Fibroblast of skin of right quadriceps (primary cell): ENCODE data around the gene IGSF5.
"Not testable (repeated sequence)": the region's sequence is repeated elsewhere in the genome, so short reads cannot be mapped to it uniquely, and the experiment has no call there.

Experiments
- DNase-seq: peaks from one replicate; pipeline ENCODE4 v3.0.0-alpha.2; 2013

The IGSF5 gene

GRCh38 chr21:39744883-39745282, at the start of gene IGSF5:
TSS of gene IGSF5 (plus strand) at chr21:39745183. CDS start at chr21:39745510, 327 bp downstream.
- DNase-seq: not testable (repeated sequence)

- no peak for DNase-seq
Observed at GRCh38 chr21:39696196-39696595, 48.8 kb upstream of the IGSF5 start.

- no peak for DNase-seq
Observed at GRCh38 chr21:39696618-39697017, 48.4 kb upstream of the IGSF5 start.

- no peak for DNase-seq
Observed at GRCh38 chr21:39700318-39700717, 44.7 kb upstream of the IGSF5 start.

GRCh38 chr21:39703578-39703977, 41.4 kb upstream of the IGSF5 start:
- DNase-seq: no peak

- DNase-seq: no peak
Observed at GRCh38 chr21:39705849-39706248, 39.1 kb upstream of the IGSF5 start.

- DNase-seq: no peak
Observed at GRCh38 chr21:39707316-39707715, 37.7 kb upstream of the IGSF5 start.

GRCh38 chr21:39710866-39711265, 34.1 kb upstream of the IGSF5 start:
- DNase-seq: no peak

GRCh38 chr21:39712273-39712672, 32.7 kb upstream of the IGSF5 start:
- no peak for DNase-seq

- DNase-seq: no peak
Observed at GRCh38 chr21:39712976-39713375, 32.0 kb upstream of the IGSF5 start.

GRCh38 chr21:39713905-39714304, 31.1 kb upstream of the IGSF5 start:
- no peak for DNase-seq

GRCh38 chr21:39714331-39714730, 30.7 kb upstream of the IGSF5 start:
- DNase-seq: no peak

GRCh38 chr21:39715804-39716397, 29.1 kb upstream of the IGSF5 start:
- DNase-seq: peak; percentile 48

GRCh38 chr21:39720126-39720778, 24.7 kb upstream of the IGSF5 start:
- DNase-seq: no peak

- DNase-seq: no peak
Observed at GRCh38 chr21:39721885-39722284, 23.1 kb upstream of the IGSF5 start.

GRCh38 chr21:39724944-39725343, 20.0 kb upstream of the IGSF5 start:
- DNase-seq: no peak

GRCh38 chr21:39726133-39726532, 18.9 kb upstream of the IGSF5 start:
- no peak for DNase-seq

- no peak for DNase-seq
Observed at GRCh38 chr21:39727401-39728120, 17.4 kb upstream of the IGSF5 start.

GRCh38 chr21:39728341-39728740, 16.6 kb upstream of the IGSF5 start:
- DNase-seq: no peak

GRCh38 chr21:39730418-39731157, 14.4 kb upstream of the IGSF5 start:
- DNase-seq: peak; percentile 19

GRCh38 chr21:39736716-39737115, 8.3 kb upstream of the IGSF5 start:
- no peak for DNase-seq

GRCh38 chr21:39737376-39738000, 7.5 kb upstream of the IGSF5 start:
- no peak for DNase-seq

GRCh38 chr21:39738566-39738965, 6.4 kb upstream of the IGSF5 start:
- no peak for DNase-seq
